Loucy (cell line): ENCODE measurements around the gene THADA.

ENCODE experiments used
- EZH2phosphoT487 ChIP-seq: fragments of 200-600 bp; IDR thresholded peaks from 2 replicates; pipeline ENCODE4 v1.6.1; 2018; ENCODE audit warnings: antibody characterized with exemption, mild to moderate bottlenecking, moderate library complexity, borderline replicate concordance
- TF ChIP-seq, protein P1 (sequence below): fragments of 200-600 bp; sonication (generic); conservative IDR thresholded peaks from 2 replicates; pipeline ENCODE4 v1.5.1; 2014; ENCODE audit warnings: mild to moderate bottlenecking, antibody characterized with exemption, low read length

DNA sequence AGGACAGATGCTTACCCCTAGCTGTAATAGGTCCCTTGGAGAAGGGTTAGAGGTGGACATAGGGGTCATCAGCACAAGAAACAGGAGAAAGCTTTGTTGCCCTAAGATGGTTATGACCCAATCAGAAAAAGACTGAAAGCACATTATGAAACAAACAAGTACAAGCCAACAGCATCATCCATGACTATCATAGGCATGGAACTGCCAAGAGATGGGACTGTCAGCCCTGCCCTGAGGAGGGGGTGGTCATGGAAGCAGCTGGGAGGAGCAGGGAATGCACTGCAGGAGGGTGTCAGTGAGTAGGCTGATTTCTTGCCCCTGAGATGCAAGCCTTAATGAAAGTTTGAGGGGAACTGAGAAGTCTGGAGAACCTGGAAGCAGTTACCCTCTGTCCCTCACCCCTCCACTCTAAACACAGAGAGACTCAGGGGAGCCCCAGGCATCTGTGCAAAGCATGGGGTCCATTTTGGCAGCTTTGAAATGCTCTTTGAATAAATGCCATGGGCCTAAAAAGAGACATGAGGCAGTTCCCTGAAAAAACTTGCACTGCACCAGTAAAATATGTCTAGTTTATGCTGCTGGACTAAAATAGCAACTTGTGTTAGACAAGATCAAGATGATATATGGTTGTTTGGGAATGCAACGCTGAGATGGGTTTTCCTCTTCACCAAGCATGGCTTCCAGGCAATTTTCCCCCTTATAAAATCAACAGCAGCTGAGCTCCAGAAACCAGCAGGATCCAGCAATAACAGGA lies 246.8 kb downstream of the THADA start:
- TF ChIP-seq, protein P1, sequence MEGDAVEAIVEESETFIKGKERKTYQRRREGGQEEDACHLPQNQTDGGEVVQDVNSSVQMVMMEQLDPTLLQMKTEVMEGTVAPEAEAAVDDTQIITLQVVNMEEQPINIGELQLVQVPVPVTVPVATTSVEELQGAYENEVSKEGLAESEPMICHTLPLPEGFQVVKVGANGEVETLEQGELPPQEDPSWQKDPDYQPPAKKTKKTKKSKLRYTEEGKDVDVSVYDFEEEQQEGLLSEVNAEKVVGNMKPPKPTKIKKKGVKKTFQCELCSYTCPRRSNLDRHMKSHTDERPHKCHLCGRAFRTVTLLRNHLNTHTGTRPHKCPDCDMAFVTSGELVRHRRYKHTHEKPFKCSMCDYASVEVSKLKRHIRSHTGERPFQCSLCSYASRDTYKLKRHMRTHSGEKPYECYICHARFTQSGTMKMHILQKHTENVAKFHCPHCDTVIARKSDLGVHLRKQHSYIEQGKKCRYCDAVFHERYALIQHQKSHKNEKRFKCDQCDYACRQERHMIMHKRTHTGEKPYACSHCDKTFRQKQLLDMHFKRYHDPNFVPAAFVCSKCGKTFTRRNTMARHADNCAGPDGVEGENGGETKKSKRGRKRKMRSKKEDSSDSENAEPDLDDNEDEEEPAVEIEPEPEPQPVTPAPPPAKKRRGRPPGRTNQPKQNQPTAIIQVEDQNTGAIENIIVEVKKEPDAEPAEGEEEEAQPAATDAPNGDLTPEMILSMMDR = no peak
- TF ChIP-seq EZH2phosphoT487 = no peak
